HCT116 (cell line): Measurements from ENCODE around the gene CCBE1. TPM values are rescaled to one million over a fixed set of nuclear protein-coding genes. Genes with fewer than 3 reads are reported as not detected.

Experiments used
- ATAC-seq: fragments of 200-7000 bp; cut with Tn5 transposase; 2 replicates; pipeline ENCODE4 v1.9.1; 2020; ENCODE audit warnings: mild to moderate bottlenecking, moderate library complexity
- BruUV-seq: library from RNA; stranded (reverse); fragments of 400-500 nt; replicated peaks from 2 replicates; lab custom pipeline; 2021; lab: Mats Ljungman, UMichigan
- CTCF ChIA-PET: fragments of 300-600 bp; sonication (Branson Sonifier 250); formaldehyde crosslinking; loops from one replicate; lab custom pipeline; 2021; ENCODE audit warnings: antibody characterized with exemption; lab: Charles Lee
- POLR2A ChIA-PET: fragments of 300-600, 350-600 bp; sonication (Branson Sonifier 250); formaldehyde crosslinking; loops from one replicate; lab custom pipeline; 2021; ENCODE audit warnings: antibody characterized with exemption; lab: Charles Lee
- RAD21 ChIA-PET, 2 experiments: fragments of 300-600 bp; sonication (Branson Sonifier 250); formaldehyde crosslinking; loops; one replicate each; lab custom pipeline; 2023; ENCODE audit warnings: low total read pairs in 2 of 2; ENCODE audit not compliant: uncharacterized antibody in 2 of 2, unreplicated experiment in 2 of 2, low non-redundant PET in 1 of 2; lab: Charles Lee
- DNase-seq: peaks from one replicate; pipeline ENCODE4 v3.0.0-alpha.2; 2010; ENCODE audit warnings: low read depth, low spot score
- H2AFZ ChIP-seq: fragments of 200-600 bp; shearing (Covaris generic), sonication (generic); 2 replicates; pipeline ENCODE4 v1.6.1; 2017; ENCODE audit warnings: low read depth, mixed run types, mixed read lengths, antibody characterized with exemption, low read length; ENCODE audit not compliant: poor library complexity, severe bottlenecking
- H3K27ac ChIP-seq: 2 replicates; pipeline ENCODE4 v1.5.1; 2012; ENCODE audit warnings: low read depth, low read length
- H3K27me3 ChIP-seq: fragments of 200-600 bp; sonication (generic); 2 replicates; pipeline ENCODE4 v1.6.1; 2016; ENCODE audit warnings: mixed run types, low read length, mixed read lengths; ENCODE audit not compliant: insufficient read depth
- H3K36me3 ChIP-seq, 2 experiments: fragments of 200-500 bp in 1 of 2; fragments of 200-600 bp in 1 of 2; sonication (Bioruptor generic) in 1 of 2; sonication (generic) in 1 of 2; 2 replicates each; pipeline versions ENCODE4 v1.5.1 to v1.6.1; 2014 to 2016; ENCODE audit warnings: low read length in 2 of 2, inconsistent platforms in 1 of 2, mixed read lengths in 1 of 2, mixed run types in 1 of 2; ENCODE audit not compliant: insufficient read depth in 2 of 2, control insufficient read depth in 1 of 2
- H3K4me1 ChIP-seq, 2 experiments: fragments of 200-600 bp in 1 of 2; sonication (generic) in 1 of 2; 2 replicates each; pipeline versions ENCODE4 v1.5.1 to v1.6.1; 2012 to 2017; ENCODE audit warnings: low read length in 2 of 2, inconsistent platforms in 1 of 2, mild to moderate bottlenecking in 1 of 2, mixed read lengths in 1 of 2, mixed run types in 1 of 2, moderate library complexity in 1 of 2; ENCODE audit not compliant: insufficient read depth in 2 of 2, control insufficient read depth in 1 of 2
- H3K4me2 ChIP-seq: fragments of 200-600 bp; sonication (generic); 2 replicates; pipeline ENCODE4 v1.6.1; 2017; ENCODE audit warnings: mixed run types, low read length, mixed read lengths
- H3K4me3 ChIP-seq, 2 experiments: fragments of 200-600 bp in 1 of 2; sonication (generic) in 1 of 2; replicated peaks in 1 of 2; 2 replicates each; pipeline ENCODE4 v1.5.1; 2011 to 2016; ENCODE audit warnings: low read length in 2 of 2, control low read depth in 1 of 2, low read depth in 1 of 2, mild to moderate bottlenecking in 1 of 2, mixed read lengths in 1 of 2, mixed run types in 1 of 2
- H3K79me2 ChIP-seq: fragments of 200-600 bp; sonication (generic); 2 replicates; pipeline ENCODE4 v1.6.1; 2017; ENCODE audit warnings: mild to moderate bottlenecking, mixed run types, low read length, moderate library complexity, mixed read lengths; ENCODE audit not compliant: insufficient read depth
- H3K9ac ChIP-seq: fragments of 200-600 bp; sonication (generic); 2 replicates; pipeline ENCODE4 v1.6.1; 2016; ENCODE audit warnings: low read length, mixed read lengths
- H3K9me2 ChIP-seq: fragments of 200-600 bp; sonication (generic), shearing (Covaris generic); 2 replicates; pipeline ENCODE4 v1.6.1; 2017; ENCODE audit warnings: mixed run types, mild to moderate bottlenecking, moderate library complexity; ENCODE audit not compliant: insufficient read depth
- H3K9me3 ChIP-seq, 2 experiments: fragments of 200-500 bp in 1 of 2; fragments of 200-600 bp in 1 of 2; sonication (Bioruptor generic) in 1 of 2; sonication (generic) in 1 of 2; 2 replicates each; pipeline ENCODE4 v1.6.1; 2014 to 2017; ENCODE audit warnings: low read length in 2 of 2, mixed read lengths in 2 of 2, inconsistent platforms in 1 of 2, low read depth in 1 of 2, mild to moderate bottlenecking in 1 of 2, mixed run types in 1 of 2, moderate library complexity in 1 of 2; ENCODE audit not compliant: control insufficient read depth in 1 of 2, insufficient read depth in 1 of 2
- H4K20me1 ChIP-seq: fragments of 200-600 bp; sonication (generic), shearing (Covaris generic); 2 replicates; pipeline ENCODE4 v1.6.1; 2017; ENCODE audit warnings: mixed run types, mild to moderate bottlenecking, moderate library complexity; ENCODE audit not compliant: insufficient read depth
- CBX3 ChIP-seq: IDR thresholded peaks from 2 replicates; pipeline ENCODE4 v1.6.1; 2012; ENCODE audit warnings: low read depth
- CEBPB ChIP-seq: IDR thresholded peaks from 2 replicates; pipeline ENCODE4 v1.6.1; 2012; ENCODE audit warnings: low read depth
- EGR1 ChIP-seq: IDR thresholded peaks from 2 replicates; pipeline ENCODE4 v1.6.1; 2012; ENCODE audit warnings: low read depth
- FOSL1 ChIP-seq: IDR thresholded peaks from 2 replicates; pipeline ENCODE4 v1.6.1; 2012; ENCODE audit warnings: low read depth
- POLR2A ChIP-seq: IDR thresholded peaks from 2 replicates; pipeline ENCODE4 v1.7.0; 2011; ENCODE audit warnings: borderline replicate concordance; ENCODE audit not compliant: insufficient read depth, insufficient read length; ENCODE audit errors: extremely low read depth
- RAD21 ChIP-seq: IDR thresholded peaks from 2 replicates; pipeline ENCODE4 v1.6.1; 2012; ENCODE audit warnings: low read depth, mild to moderate bottlenecking
- SRF ChIP-seq: IDR thresholded peaks from 2 replicates; pipeline ENCODE4 v1.6.1; 2012; ENCODE audit warnings: low read depth
- TCF7L2 ChIP-seq: IDR thresholded peaks from 2 replicates; pipeline ENCODE4 v1.7.0; 2011; ENCODE audit warnings: borderline replicate concordance, inconsistent platforms; ENCODE audit not compliant: insufficient read depth, insufficient read length; ENCODE audit errors: extremely low read depth
- YY1 ChIP-seq: IDR thresholded peaks from 2 replicates; pipeline ENCODE4 v1.6.1; 2011; ENCODE audit warnings: low read length, low read depth, moderate library complexity, mild to moderate bottlenecking; ENCODE audit not compliant: insufficient replicate concordance; ENCODE audit errors: extremely low read depth
- ZFX ChIP-seq: fragments of 450-650 bp; IDR thresholded peaks from 2 replicates; pipeline ENCODE4 v1.6.1; 2017
- ZNF274 ChIP-seq: fragments of 200-500 bp; sonication (Bioruptor generic); IDR thresholded peaks from 2 replicates; pipeline ENCODE4 v1.6.1; 2014; ENCODE audit warnings: mild to moderate bottlenecking, low read depth, low read length, inconsistent platforms
- intact Hi-C: fragments of 100-400 bp; cut with micrococcal nuclease; formaldehyde crosslinking; loops from 2 replicates; pipeline ENCODE4 v1.10.0; 2022
- total RNA-seq: library from RNA; stranded (reverse); gene quantifications from one replicate; pipeline ENCODE4 v1.2.1, GENCODE V29; 2021; ENCODE audit not compliant: unreplicated experiment
- TF ChIP-seq, protein P1 (sequence below): IDR thresholded peaks from 2 replicates; pipeline ENCODE4 v1.6.1; 2012; ENCODE audit warnings: low read depth

CCBE1 gene
- total RNA-seq, 1 experiment from 2014 or later: 0.84 TPM

DNA sequence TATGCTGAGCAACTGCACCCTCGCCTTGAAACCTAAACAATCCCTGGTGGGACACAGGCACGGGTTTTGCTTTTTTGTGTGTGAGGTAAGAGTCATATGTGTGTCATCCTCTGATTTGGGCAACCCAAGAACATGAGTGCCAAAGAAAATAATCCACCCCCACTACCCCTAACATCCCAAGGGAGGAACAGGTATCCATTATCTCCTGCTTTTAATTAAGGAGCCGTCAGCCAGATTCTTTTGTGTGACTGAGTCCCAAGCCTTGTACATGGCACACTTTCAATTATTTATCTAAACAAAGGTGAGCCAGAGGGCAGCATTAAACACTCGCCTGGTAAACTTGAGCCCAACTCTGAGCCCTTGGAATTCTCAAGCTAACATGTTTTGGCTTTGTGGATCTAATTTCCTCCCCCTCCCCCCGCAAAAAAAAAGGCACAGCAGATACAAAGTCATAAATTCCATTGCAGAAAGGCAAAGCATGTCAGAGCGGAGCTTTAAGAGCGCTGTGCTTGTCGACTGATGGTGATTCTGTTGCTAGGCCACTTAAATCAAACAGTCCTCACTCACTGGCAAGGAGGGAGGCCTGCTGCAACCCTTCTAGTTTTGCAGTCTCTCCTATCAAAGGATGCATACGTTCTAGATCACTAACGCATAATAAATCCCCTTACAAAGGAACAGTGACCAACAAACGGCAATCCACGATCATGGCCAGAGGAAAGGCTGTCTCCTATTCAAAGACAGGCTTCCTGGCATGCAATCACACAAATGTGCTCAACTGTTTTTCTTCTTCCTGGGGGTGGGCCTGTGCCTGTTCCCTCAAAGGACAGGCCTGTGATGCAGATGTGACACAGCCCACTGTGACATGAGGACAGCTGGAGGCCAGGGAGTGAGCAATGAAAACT lies 194.7 kb downstream of the CCBE1 start:
- no peaks in the 10 kb centered on the region for H4K20me1 ChIP-seq
- H3K4me2 ChIP-seq: no peak overlapping the region
- H3K27ac ChIP-seq: no peak overlapping the region
- CTCF ChIA-PET: no interaction called here
- H3K36me3 ChIP-seq: no peaks in the 10 kb centered on the region
- H3K9me2 ChIP-seq: no peaks in the 10 kb centered on the region
- TF ChIP-seq ZFX (no peak), TCF7L2 (no peak), EGR1 (no peak), RAD21 (no peak), SRF (no peak), ZNF274 (no peak), YY1 (no peak)
- ATAC-seq (no peak), DNase-seq (no peak)
- H3K9me3 ChIP-seq: no peaks in the 10 kb centered on the region
- H3K4me1 ChIP-seq: no peaks in the 10 kb centered on the region; a peak in 1 of 4 replicates
- RAD21 ChIA-PET: no interaction called here
- H3K4me3 ChIP-seq: no peak overlapping the region
- H2AFZ ChIP-seq: no peak overlapping the region
- BruUV-seq: no TSS peak
- peaks cover 16% of the 10 kb centered on the region; the same call in 1 of the 2 replicates for H3K27me3 ChIP-seq
- H3K9ac ChIP-seq: no peak overlapping the region
- H3K79me2 ChIP-seq: no peaks in the 10 kb centered on the region
- POLR2A ChIA-PET: no interaction called here
- intact Hi-C loops: no loop called here

DNA sequence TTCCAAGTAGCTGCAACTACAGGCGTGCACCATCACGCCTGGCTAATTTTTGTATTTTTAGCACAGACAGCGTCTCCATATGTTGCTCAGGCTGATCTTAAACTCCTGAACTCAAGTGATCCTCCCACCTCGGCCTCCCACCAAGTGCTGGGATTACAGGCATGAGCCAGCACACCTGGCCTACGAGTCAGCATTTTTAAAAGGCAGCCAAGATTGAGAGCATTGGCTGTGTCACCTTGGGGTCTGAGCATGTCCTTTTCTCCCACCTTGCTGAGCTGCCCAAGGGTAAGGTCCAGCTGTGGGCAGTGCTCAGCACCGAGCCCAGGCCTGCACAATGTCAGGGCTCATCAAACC lies 195.3 kb downstream of the CCBE1 start:
- Histone ChIP-seq H3K4me2 (no peak overlapping the region), H4K20me1 (no peaks in the 10 kb centered on the region), H3K27ac (no peak overlapping the region), H3K27me3 (peaks cover 10% of the 10 kb centered on the region; the same call in 1 of the 2 replicates), H2AFZ (no peak overlapping the region), H3K9ac (no peak overlapping the region), H3K4me1 (no peaks in the 10 kb centered on the region; a peak in 1 of 4 replicates), H3K79me2 (no peaks in the 10 kb centered on the region), H3K36me3 (no peaks in the 10 kb centered on the region), H3K4me3 (no peak overlapping the region), H3K9me2 (no peaks in the 10 kb centered on the region), H3K9me3 (no peaks in the 10 kb centered on the region)
- intact Hi-C loops: no loop called here
- RAD21 ChIA-PET: no interaction called here
- DNase-seq (no peak), ATAC-seq (no peak)
- no TSS peak for BruUV-seq
- CTCF ChIA-PET: no interaction called here
- TF ChIP-seq RAD21 (no peak), CEBPB (no peak), CBX3 (no peak), POLR2A (no peak), FOSL1 (no peak)
- TF ChIP-seq, protein P1, sequence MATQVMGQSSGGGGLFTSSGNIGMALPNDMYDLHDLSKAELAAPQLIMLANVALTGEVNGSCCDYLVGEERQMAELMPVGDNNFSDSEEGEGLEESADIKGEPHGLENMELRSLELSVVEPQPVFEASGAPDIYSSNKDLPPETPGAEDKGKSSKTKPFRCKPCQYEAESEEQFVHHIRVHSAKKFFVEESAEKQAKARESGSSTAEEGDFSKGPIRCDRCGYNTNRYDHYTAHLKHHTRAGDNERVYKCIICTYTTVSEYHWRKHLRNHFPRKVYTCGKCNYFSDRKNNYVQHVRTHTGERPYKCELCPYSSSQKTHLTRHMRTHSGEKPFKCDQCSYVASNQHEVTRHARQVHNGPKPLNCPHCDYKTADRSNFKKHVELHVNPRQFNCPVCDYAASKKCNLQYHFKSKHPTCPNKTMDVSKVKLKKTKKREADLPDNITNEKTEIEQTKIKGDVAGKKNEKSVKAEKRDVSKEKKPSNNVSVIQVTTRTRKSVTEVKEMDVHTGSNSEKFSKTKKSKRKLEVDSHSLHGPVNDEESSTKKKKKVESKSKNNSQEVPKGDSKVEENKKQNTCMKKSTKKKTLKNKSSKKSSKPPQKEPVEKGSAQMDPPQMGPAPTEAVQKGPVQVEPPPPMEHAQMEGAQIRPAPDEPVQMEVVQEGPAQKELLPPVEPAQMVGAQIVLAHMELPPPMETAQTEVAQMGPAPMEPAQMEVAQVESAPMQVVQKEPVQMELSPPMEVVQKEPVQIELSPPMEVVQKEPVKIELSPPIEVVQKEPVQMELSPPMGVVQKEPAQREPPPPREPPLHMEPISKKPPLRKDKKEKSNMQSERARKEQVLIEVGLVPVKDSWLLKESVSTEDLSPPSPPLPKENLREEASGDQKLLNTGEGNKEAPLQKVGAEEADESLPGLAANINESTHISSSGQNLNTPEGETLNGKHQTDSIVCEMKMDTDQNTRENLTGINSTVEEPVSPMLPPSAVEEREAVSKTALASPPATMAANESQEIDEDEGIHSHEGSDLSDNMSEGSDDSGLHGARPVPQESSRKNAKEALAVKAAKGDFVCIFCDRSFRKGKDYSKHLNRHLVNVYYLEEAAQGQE: no peak
- POLR2A ChIA-PET: no interaction called here
